ENCODE measurements around the gene LTBP1.

GRCh38 chr2:33160191-33160590 is 213.4 kb downstream of the LTBP1 start:
- TF ChIP-seq POLR2AphosphoS5 (IDR thresholded peaks at IDR 0.05), result no peak
- no peak for TF ChIP-seq CTCF (IDR thresholded peaks at IDR 0.05)

Measured in transverse colon (tissue), 4 donors.